Gastrocnemius medialis (tissue), 4 donors: Measurements from ENCODE around the gene DNAH2. TPM values are rescaled to one million over a fixed set of nuclear protein-coding genes. Genes with fewer than 3 reads are reported as not detected.

Source experiments
- ATAC-seq, 2 donors: fragments of 150-250 bp; one replicate each; pipeline ENCODE4 v1.9.1; 2016
- DNase-seq, 2 donors: peaks; one replicate each; pipeline ENCODE4 v3.0.0-alpha.2; 2019
- H3K27ac ChIP-seq, 4 donors: fragments of 200-600 bp; sonication (generic); 1 replicate in 1 of 4; 2 replicates in 3 of 4; pipeline ENCODE4 v1.5.1; 2016 to 2018; ENCODE audit warnings: mild to moderate bottlenecking in 2 of 4, moderate library complexity in 1 of 4
- H3K27me3 ChIP-seq, 3 donors: fragments of 200-600 bp; sonication (generic) in 2 of 3; 1 replicate in 1 of 3; 2 replicates in 2 of 3; pipeline versions ENCODE4 v1.5.1 to v1.6.0; 2016 to 2019; ENCODE audit warnings: mild to moderate bottlenecking in 1 of 3, moderate library complexity in 1 of 3
- H3K36me3 ChIP-seq, 2 donors: fragments of 200-600 bp; sonication (generic) in 1 of 2; one replicate each; pipeline ENCODE4 v1.5.1; 2017 to 2018
- H3K4me1 ChIP-seq, 2 donors: fragments of 200-600 bp; sonication (generic) in 1 of 2; one replicate each; pipeline ENCODE4 v1.5.1; 2016 to 2017; ENCODE audit warnings: mild to moderate bottlenecking in 2 of 2
- H3K4me3 ChIP-seq, 4 donors: fragments of 200-600 bp; sonication (generic) in 3 of 4; 1 replicate in 1 of 4; 2 replicates in 3 of 4; pipeline ENCODE4 v1.5.1; 2016 to 2019; ENCODE audit warnings: mild to moderate bottlenecking in 2 of 4
- H3K9me3 ChIP-seq, 3 donors: fragments of 200-600 bp; sonication (generic) in 2 of 3; 1 replicate in 1 of 3; 2 replicates in 2 of 3; pipeline ENCODE4 v1.5.1; 2016 to 2019
- CTCF ChIP-seq, 5 experiments: fragments of 450-650 bp in 3 of 5; fragments of 200-600 bp in 2 of 5; sonication (generic) in 2 of 5; IDR thresholded peaks in 4 of 5; conservative IDR thresholded peaks in 1 of 5; 1 replicate in 4 of 5; 2 replicates in 1 of 5; pipeline ENCODE4 v1.5.1; 2016 to 2019; ENCODE audit warnings: antibody characterized with exemption in 5 of 5, mild to moderate bottlenecking in 3 of 5, moderate library complexity in 3 of 5
- POLR2A ChIP-seq, 2 donors: fragments of 450-650 bp; IDR thresholded peaks; one replicate each; pipeline ENCODE4 v1.6.1; 2017; ENCODE audit warnings: antibody characterized with exemption in 2 of 2, mild to moderate bottlenecking in 2 of 2, moderate library complexity in 2 of 2
- in situ Hi-C, 4 donors: fragments of 200-750 bp; cut with MboI; loops; one replicate each; pipeline versions ENCODE4 v1.15.0 to v1.8.0; 2017; ENCODE audit warnings: low sequenced_read_pairs in 4 of 4
- intact Hi-C: fragments of 100-400 bp; cut with DNase I; formaldehyde crosslinking; loops from one replicate; pipeline ENCODE4 v1.15.1; 2023; ENCODE audit warnings: low total_unique reads
- total RNA-seq, 4 donors: library from RNA; depleted of rRNA; stranded (reverse); fragments of >200 nt; gene quantifications; one replicate each; pipeline versions ENCODE4 v1.1.0 to v1.2.3, GENCODE V29; 2016

The DNAH2 gene
- total RNA-seq, 4 donors from 2014 or later: not detected

- intact Hi-C loops (loop anchor here (1.0 to 10.0 kb wide), 5 partner anchors 114 to 434 kb away; partner anchors contain the start of genes CTDNEP1, ELP5, NLGN2 and SENP3), in situ Hi-C loops (loop anchor here in 2 of 4 donors (5.0 to 25.0 kb wide), 2 partner anchors 59 to 174 kb away; partner anchors contain the start of gene SAT2 (in 2 of the 2))
- H3K4me1 ChIP-seq: peaks cover 26 to 34% of the 10 kb centered on the region in 2 donors
- ATAC-seq: peak; percentile 59 to 65
- peaks cover 0 to 15% of the 10 kb centered on the region in 2 donors for H3K36me3 ChIP-seq
- H3K4me3 ChIP-seq: peak overlapping the region; percentile 80 to 96 (median 90)
- no peaks in the 10 kb centered on the region for H3K9me3 ChIP-seq
- peak overlapping the region; percentile 94 to 97 (median 94) for H3K27ac ChIP-seq
- H3K27me3 ChIP-seq: no peaks in the 10 kb centered on the region
- DNase-seq: peak; percentile 51 to 69
- TF ChIP-seq CTCF (IDR thresholded peaks at IDR 0.05 in 4 of 5, conservative IDR thresholded peaks at IDR 0.05 in 1 of 5): peak in 1 of 5 experiments; percentile 14
- peak; percentile 81 to 92 for TF ChIP-seq POLR2A (IDR thresholded peaks at IDR 0.05)
These were observed 31.1 kb upstream of the DNAH2 start for GRCh38 chr17:7686222-7687071.

GRCh38 chr17:7687072-7687907 is 30.3 kb upstream of the DNAH2 start, which contains the start of gene TP53:
TSS of gene TP53 (minus strand) at chr17:7687490. CDS start at chr17:7676594, 10,896 bp downstream.
- peak within 1 kb of the TSS; percentile 80 to 96 (median 90) for H3K4me3 ChIP-seq
- peaks cover 26 to 34% of the 10 kb centered on the region in 2 donors for H3K4me1 ChIP-seq
- intact Hi-C loops: loop anchor here (1.0 to 10.0 kb wide), 4 partner anchors 114 to 435 kb away; partner anchors contain the start of genes CTDNEP1, ELP5, NLGN2 and TMEM256
- H3K9me3 ChIP-seq: no peaks in the 10 kb centered on the region
- H3K27ac ChIP-seq: peak within 1 kb of the TSS; percentile 94 to 97 (median 94)
- peaks cover 0 to 21% of the 10 kb centered on the region in 2 donors for H3K36me3 ChIP-seq
- ATAC-seq: peak; percentile 66 to 75
- DNase-seq: peak; percentile 91 to 92
- no peaks in the 10 kb centered on the region for H3K27me3 ChIP-seq
- in situ Hi-C loops: loop anchor here in 2 of 4 donors (5.0 to 25.0 kb wide), 2 partner anchors 60 to 175 kb away; partner anchors contain the start of gene SAT2 (in 2 of the 2)
- TF ChIP-seq CTCF (IDR thresholded peaks at IDR 0.05 in 4 of 5, conservative IDR thresholded peaks at IDR 0.05 in 1 of 5) (no peak), POLR2A (IDR thresholded peaks at IDR 0.05) (peak; percentile 78 to 88)

- peak; percentile 86 to 88 for ATAC-seq
- Histone ChIP-seq H3K36me3 (peaks cover 0 to 21% of the 10 kb centered on the region in 2 donors), H3K27ac (peak within 1 kb of the TSS; percentile 94 to 97 (median 94)), H3K4me3 (peak within 1 kb of the TSS; percentile 80 to 96 (median 90)), H3K9me3 (no peaks in the 10 kb centered on the region), H3K4me1 (peaks cover 26 to 34% of the 10 kb centered on the region in 2 donors), H3K27me3 (no peaks in the 10 kb centered on the region)
- intact Hi-C loops: loop anchor here (1.0 to 10.0 kb wide), 9 partner anchors 38 to 436 kb away; partner anchors contain the start of genes ATP1B2, CTDNEP1, ELP5 and NAA38
- in situ Hi-C loops: loop anchor here in 2 of 4 donors (5.0 to 25.0 kb wide), 2 partner anchors 61 to 176 kb away; partner anchors contain the start of gene SAT2 (in 2 of the 2)
- DNase-seq: peak; percentile 98 to 99
- peak; percentile 96 to 100 (median 98) for TF ChIP-seq CTCF (IDR thresholded peaks at IDR 0.05 in 4 of 5, conservative IDR thresholded peaks at IDR 0.05 in 1 of 5)
- TF ChIP-seq POLR2A (IDR thresholded peaks at IDR 0.05): peak in 1 of 2 donors; percentile 36
These were observed 29.4 kb upstream of the DNAH2 start, which contains the start of gene WRAP53 for GRCh38 chr17:7687908-7688807. TSS of gene WRAP53 (plus strand) at chr17:7688477. CDS start at chr17:7688649, 172 bp downstream.
